IMR-90 (cell line): ENCODE measurements around the gene PRKCE. TPM values are rescaled to one million over a fixed set of nuclear protein-coding genes. Genes with fewer than 3 reads are reported as not detected.
"Not testable (repeated sequence)": the region's sequence is repeated elsewhere in the genome, so short reads cannot be mapped to it uniquely, and the experiment has no call there.

Experiments used
- ATAC-seq: fragments of 200-7000 bp; cut with Tn5 transposase; 2 replicates; pipeline ENCODE4 v1.9.1; 2020; ENCODE audit warnings: low read depth, mild to moderate bottlenecking, moderate library complexity
- BruUV-seq: library from RNA; stranded (reverse); fragments of 400-500 nt; replicated peaks from 2 replicates; lab custom pipeline; 2021; lab: Mats Ljungman, UMichigan
- CTCF ChIA-PET: fragments of 300-600 bp; formaldehyde crosslinking; extraction: SDS; loops from one replicate; lab custom pipeline; 2021; ENCODE audit warnings: antibody characterized with exemption; lab: Yijun Ruan, JAX
- POLR2A ChIA-PET: fragments of 300-600 bp; sonication (Branson Sonifier 250); formaldehyde crosslinking; loops from one replicate; lab custom pipeline; 2022; ENCODE audit warnings: antibody characterized with exemption; ENCODE audit not compliant: unreplicated experiment; lab: Charles Lee
- DNase-seq: peaks from one replicate; pipeline ENCODE4 v3.0.0; 2013
- H2AFZ ChIP-seq: replicated peaks from 2 replicates; pipeline ENCODE3; 2013; ENCODE audit warnings: low read length, mild to moderate bottlenecking; ENCODE audit not compliant: poor library complexity
- H2AK5ac ChIP-seq: 2 replicates; pipeline ENCODE4 v1.6.1; 2013; ENCODE audit warnings: low read depth, low read length, inconsistent platforms
- H2AK9ac ChIP-seq: replicated peaks from 2 replicates; pipeline ENCODE3; 2013; ENCODE audit warnings: mild to moderate bottlenecking, low read depth, low read length, moderate library complexity; ENCODE audit not compliant: poor library complexity
- H2BK120ac ChIP-seq: 2 replicates; pipeline ENCODE4 v1.6.1; 2013; ENCODE audit warnings: low read depth, low read length, inconsistent platforms
- H2BK15ac ChIP-seq: 3 replicates; pipeline ENCODE4 v1.6.1; 2013; ENCODE audit warnings: low read depth, low read length, inconsistent platforms
- H2BK20ac ChIP-seq: 2 replicates; pipeline ENCODE4 v1.6.1; 2013; ENCODE audit warnings: low read depth, mild to moderate bottlenecking, inconsistent platforms, low read length, moderate library complexity
- H2BK5ac ChIP-seq: 2 replicates; pipeline ENCODE4 v1.6.1; 2013; ENCODE audit warnings: mild to moderate bottlenecking, low read depth, low read length, inconsistent platforms; ENCODE audit not compliant: poor library complexity, severe bottlenecking
- H3K14ac ChIP-seq: replicated peaks from 2 replicates; pipeline ENCODE4 v1.6.1; 2013; ENCODE audit warnings: low read depth, low read length, inconsistent platforms
- H3K18ac ChIP-seq: 2 replicates; pipeline ENCODE4 v1.6.1; 2013; ENCODE audit warnings: low read depth, low read length, control low read depth
- H3K23ac ChIP-seq: 2 replicates; pipeline ENCODE4 v1.6.1; 2013; ENCODE audit warnings: low read depth, low read length, inconsistent platforms
- H3K27ac ChIP-seq: 2 replicates; pipeline ENCODE4 v1.5.1; 2013; ENCODE audit warnings: mild to moderate bottlenecking, control low read depth, low read length; ENCODE audit not compliant: insufficient read depth
- H3K27me3 ChIP-seq: 2 replicates; pipeline ENCODE4 v1.6.1; 2013; ENCODE audit warnings: low read length; ENCODE audit not compliant: control insufficient read depth, insufficient read depth
- H3K36me3 ChIP-seq: 2 replicates; pipeline ENCODE4 v1.6.1; 2013; ENCODE audit warnings: low read length, mixed read lengths; ENCODE audit not compliant: control insufficient read depth, insufficient read depth
- H3K4ac ChIP-seq: 2 replicates; pipeline ENCODE4 v1.6.1; 2013; ENCODE audit warnings: low read depth, low read length, inconsistent platforms
- H3K4me1 ChIP-seq: 2 replicates; pipeline ENCODE4 v1.6.1; 2013; ENCODE audit warnings: low read length, mixed read lengths; ENCODE audit not compliant: control insufficient read depth, insufficient read depth
- H3K4me2 ChIP-seq: 2 replicates; pipeline ENCODE4 v1.6.1; 2013; ENCODE audit warnings: low read depth, mild to moderate bottlenecking, control low read depth, low read length, moderate library complexity
- H3K4me3 ChIP-seq: 2 replicates; pipeline ENCODE4 v1.5.1; 2013; ENCODE audit warnings: low read depth, mild to moderate bottlenecking, control low read depth, low read length, moderate library complexity; ENCODE audit not compliant: insufficient read depth
- H3K56ac ChIP-seq: 2 replicates; pipeline ENCODE4 v1.6.1; 2013; ENCODE audit warnings: low read length, inconsistent platforms; ENCODE audit not compliant: insufficient read depth; ENCODE audit errors: extremely low read depth
- H3K79me1 ChIP-seq, 2 experiments: 2 replicates each; pipeline ENCODE4 v1.6.1; 2013; ENCODE audit warnings: low read length in 2 of 2, inconsistent platforms in 1 of 2, low read depth in 1 of 2
- H3K9ac ChIP-seq: 2 replicates; pipeline ENCODE4 v1.6.1; 2013; ENCODE audit warnings: low read depth, low read length, control low read depth
- H3K9me1 ChIP-seq: 2 replicates; pipeline ENCODE4 v1.6.1; 2013; ENCODE audit warnings: low read length, inconsistent platforms; ENCODE audit not compliant: insufficient read depth
- H3K9me3 ChIP-seq: 2 replicates; pipeline ENCODE4 v1.6.1; 2013; ENCODE audit warnings: low read length; ENCODE audit not compliant: control insufficient read depth, insufficient read depth
- H4K20me1 ChIP-seq: 2 replicates; pipeline ENCODE4 v1.6.1; 2013; ENCODE audit warnings: low read length, inconsistent platforms; ENCODE audit not compliant: insufficient read depth
- H4K5ac ChIP-seq: 2 replicates; pipeline ENCODE4 v1.6.1; 2013; ENCODE audit warnings: mild to moderate bottlenecking, low read depth, low read length, control low read depth
- H4K8ac ChIP-seq, 2 experiments: 2 replicates each; pipeline ENCODE4 v1.6.1; 2013; ENCODE audit warnings: low read depth in 2 of 2, low read length in 2 of 2, control low read depth in 1 of 2, inconsistent platforms in 1 of 2
- H4K91ac ChIP-seq: 2 replicates; pipeline ENCODE4 v1.6.1; 2013; ENCODE audit warnings: low read depth, low read length, inconsistent platforms; ENCODE audit not compliant: insufficient read depth
- WGBS, 2 experiments: methylation state at CpG; one replicate each; pipeline versions ENCODE4 v1.1.5 to v1.1.7; 2013; ENCODE audit warnings: missing lambda C conversion rate in 2 of 2; ENCODE audit not compliant: insufficient read length in 1 of 2; ENCODE audit errors: extremely low coverage in 2 of 2; 5-methylcytosine and 5-hydroxymethylcytosine counted together
- dilution Hi-C: fragments of 300-500 bp; cut with HindIII; formaldehyde crosslinking; loops from one replicate; pipeline ENCODE4 v1.14.3; 2018; ENCODE audit warnings: low sequenced_read_pairs; ENCODE audit not compliant: unreplicated experiment
- in situ Hi-C: fragments of 300-500 bp; cut with MboI; formaldehyde crosslinking; loops from 3 replicates; pipeline ENCODE4 v1.14.3; 2019; ENCODE audit warnings: low sequenced_read_pairs, inconsistent platforms, mixed read lengths
- intact Hi-C: fragments of 100-400 bp; cut with micrococcal nuclease; formaldehyde crosslinking; loops from 2 replicates; pipeline ENCODE4 v1.10.0; 2022
- polyA plus RNA-seq, 3 experiments: library from polyadenylated mRNA; depleted of rRNA; stranded (reverse); fragments of >200 nt; gene quantifications; 2 replicates each; pipeline ENCODE4 v1.2.3, GENCODE V29; 2012; ENCODE audit warnings: low replicate concordance in 1 of 3
- total RNA-seq: library from RNA; depleted of rRNA; stranded (reverse); fragments of >200 nt; gene quantifications from 2 replicates; pipeline ENCODE4 v1.2.3, GENCODE V29; 2012

The PRKCE gene
- total and polyA plus RNA-seq, 2 of the 4 experiments (the other 2 are of a cell fraction) = 8.1 to 32.4 TPM

- CTCF ChIA-PET, H3K14ac ChIP-seq, H4K20me1 ChIP-seq, H3K79me1 ChIP-seq, H2AK5ac ChIP-seq, H2BK15ac ChIP-seq, H4K8ac ChIP-seq, POLR2A ChIA-PET, H3K18ac ChIP-seq, H2BK5ac ChIP-seq, H2AK9ac ChIP-seq, H4K5ac ChIP-seq, H3K9ac ChIP-seq, H3K23ac ChIP-seq, BruUV-seq, DNase-seq, dilution Hi-C loops, H3K27me3 ChIP-seq, H3K4me3 ChIP-seq, H2AFZ ChIP-seq, H2BK20ac ChIP-seq, H3K27ac ChIP-seq, ATAC-seq, H3K9me3 ChIP-seq, H3K56ac ChIP-seq, H3K4me2 ChIP-seq, intact Hi-C loops, in situ Hi-C loops, H2BK120ac ChIP-seq, H3K36me3 ChIP-seq, H4K91ac ChIP-seq, H3K4ac ChIP-seq: not testable (repeated sequence)
- WGBS, 2 experiments = no CpG with 5 or more reads among the region's 6 CpGs
- Histone ChIP-seq H3K9me1 (peaks cover 15% of the 10 kb centered on the region), H3K4me1 (peaks cover 26% of the 10 kb centered on the region)
These were observed 238.8 kb downstream of the PRKCE start for GRCh38 chr2:45890371-45890646.
